ENCODE measurements around the gene TRMT6.

TRMT6 gene

GRCh38 chr20:5967469-5967868 is 17.1 kb upstream of the TRMT6 start:
- no peak for TF ChIP-seq CTCF (conservative IDR thresholded peaks at IDR 0.05; ENCODE audit: low read depth, low read length)
- DNase-seq (ENCODE audit: low read depth): no peak

GRCh38 chr20:5949943-5950270 is 426 bp downstream of the TRMT6 start:
- DNase-seq (ENCODE audit: low read depth): no peak
- no peak for TF ChIP-seq CTCF (conservative IDR thresholded peaks at IDR 0.05; ENCODE audit: low read depth, low read length)
- peak overlapping the region; percentile 96 for H3K4me3 ChIP-seq (ENCODE audit: low read length)

More at GRCh38 chr20:5967469-5967868, 17.1 kb upstream of the TRMT6 start:
- no peak overlapping the region for H3K4me3 ChIP-seq (ENCODE audit: low read length)

- TF ChIP-seq CTCF (conservative IDR thresholded peaks at IDR 0.05; ENCODE audit: low read depth, low read length): no peak
- no peak overlapping the region for H3K4me3 ChIP-seq (ENCODE audit: low read length)
- DNase-seq (ENCODE audit: low read depth): no peak
These were observed 3.1 kb downstream of the TRMT6 start for GRCh38 chr20:5947276-5947675.

- peak; percentile 24 for DNase-seq (ENCODE audit: low read depth)
- no peak overlapping the region for H3K4me3 ChIP-seq (ENCODE audit: low read length)
- no peak for TF ChIP-seq CTCF (conservative IDR thresholded peaks at IDR 0.05; ENCODE audit: low read depth, low read length)
These were observed 4.4 kb downstream of the TRMT6 start for GRCh38 chr20:5945963-5946362.

GRCh38 chr20:5938456-5939029 is 11.8 kb downstream of the TRMT6 start:
- H3K4me3 ChIP-seq (ENCODE audit: low read length): no peak overlapping the region
- no peak for DNase-seq (ENCODE audit: low read depth)
- no peak for TF ChIP-seq CTCF (conservative IDR thresholded peaks at IDR 0.05; ENCODE audit: low read depth, low read length)

GRCh38 chr20:5936238-5936637 is 14.1 kb downstream of the TRMT6 start:
- no peak for DNase-seq (ENCODE audit: low read depth)
- TF ChIP-seq CTCF (conservative IDR thresholded peaks at IDR 0.05; ENCODE audit: low read depth, low read length): no peak
- H3K4me3 ChIP-seq (ENCODE audit: low read length): no peak overlapping the region

GRCh38 chr20:5935384-5935783 is 14.9 kb downstream of the TRMT6 start:
- no peak overlapping the region for H3K4me3 ChIP-seq (ENCODE audit: low read length)
- no peak for DNase-seq (ENCODE audit: low read depth)
- TF ChIP-seq CTCF (conservative IDR thresholded peaks at IDR 0.05; ENCODE audit: low read depth, low read length): no peak
